ENCODE data around the gene HERPUD2.
"Not testable (repeated sequence)": the region's sequence is repeated elsewhere in the genome, so short reads cannot be mapped to it uniquely, and the experiment has no call there.

The HERPUD2 gene

DNA sequence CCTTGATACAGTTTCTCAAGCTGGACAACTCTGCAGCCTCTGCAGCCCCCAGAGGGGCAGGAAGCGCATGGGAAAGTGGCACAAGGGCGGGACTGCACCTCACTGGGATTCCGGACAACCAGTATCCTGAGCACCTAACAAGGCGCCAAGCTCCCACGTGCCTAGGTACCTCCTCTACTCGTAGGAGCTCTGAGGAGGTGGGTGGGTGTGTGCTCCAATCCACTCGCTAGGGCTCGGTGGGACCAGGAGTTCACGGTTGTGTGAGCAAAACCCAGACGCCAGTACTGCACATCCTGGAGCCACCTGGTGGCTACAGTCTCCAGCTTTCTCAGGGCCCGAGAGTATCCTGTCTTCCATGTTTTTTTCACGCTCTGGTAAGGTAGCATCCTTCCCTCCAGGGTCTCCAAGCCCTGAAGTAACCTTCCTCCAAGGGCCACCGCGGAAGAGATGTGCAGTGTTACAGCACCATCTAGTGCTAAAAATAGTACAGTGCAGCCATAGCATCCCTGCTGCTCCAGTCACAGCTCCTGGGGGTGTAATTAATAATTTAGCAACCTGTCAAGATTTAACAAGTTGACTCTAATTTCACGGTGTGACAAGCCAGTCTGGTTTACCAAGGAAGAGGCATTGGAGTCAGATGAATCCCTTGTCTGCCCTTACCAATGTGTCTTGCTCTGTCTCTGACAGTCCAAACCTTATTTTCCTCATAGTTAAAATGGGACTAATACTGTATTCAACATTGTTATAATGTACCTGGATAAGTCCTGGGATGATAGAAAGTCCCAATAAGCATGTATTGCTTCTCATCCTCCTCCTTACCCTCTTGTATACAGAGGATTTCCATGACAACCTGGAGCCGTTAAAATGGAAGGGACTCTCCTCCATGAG, 70.4 kb downstream of the HERPUD2 start:
- Mint-ChIP-seq H3K27me3 (no peaks in the 10 kb centered on the region), H3K4me1 (peaks cover 6% of the 10 kb centered on the region), H3K4me3 (no peak overlapping the region), H3K9me3 (no peaks in the 10 kb centered on the region), H3K27ac (no peak overlapping the region), H3K36me3 (peaks cover 5% of the 10 kb centered on the region)
- ATAC-seq, result peak; percentile 77

DNA sequence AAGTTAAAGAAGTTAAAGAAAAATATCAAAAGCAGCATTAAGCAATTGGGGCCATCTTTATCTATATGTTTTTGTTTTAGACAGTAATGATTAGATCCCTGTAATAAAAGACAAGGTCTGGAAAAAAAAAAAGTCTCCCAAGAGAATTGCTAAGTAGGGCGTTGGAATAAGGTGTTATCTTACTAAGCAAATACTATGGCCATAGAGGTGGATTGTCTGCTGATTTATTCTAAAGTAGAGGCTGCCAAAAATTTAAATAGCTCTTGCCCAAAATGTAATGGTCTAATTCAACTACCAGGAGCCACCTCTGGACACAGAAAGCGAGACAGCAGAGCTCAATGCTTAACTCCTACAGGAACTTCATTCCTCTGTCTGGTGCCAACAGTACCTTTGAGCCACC, 71.6 kb downstream of the HERPUD2 start:
- Mint-ChIP-seq H3K9me3 (no peaks in the 10 kb centered on the region), H3K4me1 (peaks cover 6% of the 10 kb centered on the region), H3K4me3 (no peak overlapping the region), H3K27ac (no peak overlapping the region), H3K27me3 (no peaks in the 10 kb centered on the region), H3K36me3 (peaks cover 11% of the 10 kb centered on the region)
- no peak for ATAC-seq

DNA sequence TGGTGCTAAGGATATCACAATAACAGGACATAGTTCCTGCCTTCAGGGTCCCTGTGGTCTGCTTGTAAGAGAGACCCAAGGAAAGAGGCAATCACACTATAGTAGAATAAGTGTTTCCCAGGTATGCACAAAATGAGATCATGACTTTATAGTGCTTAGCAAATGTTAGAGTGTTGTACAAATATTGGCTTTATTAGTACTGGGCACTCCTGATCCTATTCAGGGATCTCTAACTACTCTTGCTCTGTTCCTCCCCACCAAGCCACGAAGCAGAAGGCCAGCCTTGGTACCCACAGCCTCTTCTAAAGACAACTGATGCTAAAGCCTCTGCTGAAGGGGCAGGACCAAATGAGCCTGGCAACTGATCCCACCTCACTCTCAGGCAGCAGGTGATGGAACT, 75.1 kb downstream of the HERPUD2 start:
- Mint-ChIP-seq H3K27me3 (no peaks in the 10 kb centered on the region), H3K36me3 (peaks cover 11% of the 10 kb centered on the region), H3K27ac (no peak overlapping the region), H3K4me3 (no peak overlapping the region), H3K9me3 (no peaks in the 10 kb centered on the region), H3K4me1 (peaks cover 6% of the 10 kb centered on the region)
- no peak for ATAC-seq

DNA sequence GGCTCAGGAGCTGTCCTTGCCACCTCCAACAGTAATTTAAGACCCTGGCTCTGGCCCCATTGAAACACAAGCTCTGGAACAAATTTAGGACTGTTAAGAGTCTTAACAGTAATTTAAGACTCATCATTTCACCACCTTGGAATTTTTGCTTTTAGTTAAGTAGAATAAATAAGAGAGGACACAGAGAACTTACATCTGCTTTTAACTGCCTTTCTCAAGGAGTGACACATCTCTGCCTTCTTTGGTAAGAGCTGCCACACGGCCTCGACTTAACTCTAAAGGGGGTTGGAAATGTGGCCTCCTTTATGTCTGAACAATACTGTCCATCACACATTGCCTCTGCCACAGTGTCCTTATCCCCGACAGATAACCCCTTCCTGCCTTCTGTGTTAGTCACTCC, 77.9 kb downstream of the HERPUD2 start:
- no peak overlapping the region for H3K27ac Mint-ChIP-seq
- H3K9me3 Mint-ChIP-seq, result no peaks in the 10 kb centered on the region
- no peaks in the 10 kb centered on the region for H3K27me3 Mint-ChIP-seq
- ATAC-seq, result no peak
- no peak overlapping the region for H3K4me3 Mint-ChIP-seq
- peaks cover 16% of the 10 kb centered on the region for H3K36me3 Mint-ChIP-seq
- peaks cover 6% of the 10 kb centered on the region for H3K4me1 Mint-ChIP-seq

DNA sequence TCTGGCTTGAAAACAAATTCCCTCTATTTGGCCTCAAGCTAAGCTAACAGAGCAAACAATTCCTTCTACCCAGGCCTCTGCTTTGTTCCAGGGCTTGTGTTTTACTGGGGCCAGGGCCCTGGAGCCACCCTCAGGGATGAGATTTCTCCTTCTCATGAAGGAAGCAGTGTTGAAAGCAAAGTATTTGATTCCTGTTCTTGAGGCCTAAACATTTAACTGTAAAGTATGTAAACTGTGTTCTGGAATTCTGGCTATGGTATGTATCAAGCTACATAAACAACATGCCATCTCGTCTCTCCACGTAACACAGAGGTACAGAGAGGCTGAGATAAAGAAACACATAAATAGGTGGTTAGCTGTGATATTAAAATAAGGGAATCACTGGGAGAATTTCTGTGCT, 81.8 kb downstream of the HERPUD2 start:
- no peaks in the 10 kb centered on the region for H3K9me3 Mint-ChIP-seq
- H3K4me1 Mint-ChIP-seq, result no peaks in the 10 kb centered on the region
- no peak overlapping the region for H3K27ac Mint-ChIP-seq
- H3K36me3 Mint-ChIP-seq, result peaks cover 10% of the 10 kb centered on the region
- no peak overlapping the region for H3K4me3 Mint-ChIP-seq
- no peak for ATAC-seq
- no peaks in the 10 kb centered on the region for H3K27me3 Mint-ChIP-seq

DNA sequence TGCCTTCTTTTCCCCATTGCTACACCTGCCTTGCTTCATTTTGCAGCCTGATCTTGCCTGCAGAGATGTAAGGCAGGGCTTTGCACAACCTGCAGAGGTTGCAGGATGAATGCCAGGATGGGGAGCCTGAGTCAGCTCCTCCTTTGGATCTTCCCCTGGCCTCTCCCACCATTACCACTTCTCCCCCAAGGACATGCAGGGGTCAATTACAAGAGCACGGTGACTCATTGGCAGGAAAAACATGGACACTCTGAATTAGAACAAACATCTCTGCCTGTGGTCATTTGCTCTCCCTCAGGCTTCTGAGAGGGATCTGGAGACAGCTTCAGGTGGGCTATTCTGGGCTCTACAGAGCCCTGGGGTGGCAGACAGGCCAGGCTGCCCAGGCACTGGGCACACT, 89.2 kb downstream of the HERPUD2 start:
- Mint-ChIP-seq H3K27ac (no peak overlapping the region), H3K36me3 (no peaks in the 10 kb centered on the region), H3K4me3 (no peak overlapping the region), H3K9me3 (no peaks in the 10 kb centered on the region), H3K4me1 (no peaks in the 10 kb centered on the region), H3K27me3 (no peaks in the 10 kb centered on the region)
- ATAC-seq, result no peak

DNA sequence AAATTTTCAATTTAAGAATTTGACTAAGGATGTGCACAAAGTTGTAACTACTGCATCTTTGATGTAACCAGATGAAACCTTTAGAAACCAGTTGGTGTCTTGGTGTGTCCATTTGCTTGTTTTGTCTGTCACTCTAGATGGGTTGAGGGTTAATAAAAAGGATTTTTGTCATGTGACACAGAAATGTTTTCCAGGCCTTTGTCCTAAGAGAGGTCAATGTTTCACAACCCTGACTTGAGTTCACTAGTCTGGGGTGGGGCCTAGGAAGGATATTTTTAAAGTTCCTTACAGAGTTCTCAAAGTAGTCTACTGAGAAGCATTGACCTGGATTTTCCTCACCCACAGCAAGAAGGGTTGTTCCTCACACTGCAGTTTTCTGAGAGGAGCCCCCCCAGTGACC, 90.3 kb downstream of the HERPUD2 start:
- H3K27ac Mint-ChIP-seq, result no peak overlapping the region
- no peak overlapping the region for H3K4me3 Mint-ChIP-seq
- no peaks in the 10 kb centered on the region for H3K36me3 Mint-ChIP-seq
- no peaks in the 10 kb centered on the region for H3K27me3 Mint-ChIP-seq
- H3K9me3 Mint-ChIP-seq, result no peaks in the 10 kb centered on the region
- ATAC-seq, result no peak
- H3K4me1 Mint-ChIP-seq, result no peaks in the 10 kb centered on the region

DNA sequence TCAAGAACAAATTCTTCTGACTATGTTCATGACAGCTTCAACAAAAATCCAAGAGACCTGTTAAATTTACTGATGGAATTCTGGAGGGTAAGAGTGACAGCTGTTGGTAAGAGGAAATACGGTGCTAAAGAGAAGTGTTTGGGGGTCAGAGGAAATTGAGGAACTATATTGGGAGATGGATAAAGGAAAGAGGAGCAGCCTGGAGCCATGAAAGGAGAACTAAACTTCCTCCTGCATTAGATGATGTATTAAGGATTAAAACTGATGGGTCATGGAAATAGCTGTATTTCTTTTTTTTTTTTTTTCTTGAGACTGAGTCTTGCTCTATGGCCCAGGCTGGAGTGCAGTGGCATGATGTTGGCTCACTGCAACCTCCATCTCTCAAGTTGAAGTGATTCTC, 95.3 kb downstream of the HERPUD2 start:
- no peaks in the 10 kb centered on the region for H3K4me1 Mint-ChIP-seq
- H3K27ac Mint-ChIP-seq, result no peak overlapping the region
- no peak for ATAC-seq
- H3K27me3 Mint-ChIP-seq, result no peaks in the 10 kb centered on the region
- H3K4me3 Mint-ChIP-seq, result no peak overlapping the region
- H3K9me3 Mint-ChIP-seq, result no peaks in the 10 kb centered on the region
- peaks cover 5% of the 10 kb centered on the region for H3K36me3 Mint-ChIP-seq

DNA sequence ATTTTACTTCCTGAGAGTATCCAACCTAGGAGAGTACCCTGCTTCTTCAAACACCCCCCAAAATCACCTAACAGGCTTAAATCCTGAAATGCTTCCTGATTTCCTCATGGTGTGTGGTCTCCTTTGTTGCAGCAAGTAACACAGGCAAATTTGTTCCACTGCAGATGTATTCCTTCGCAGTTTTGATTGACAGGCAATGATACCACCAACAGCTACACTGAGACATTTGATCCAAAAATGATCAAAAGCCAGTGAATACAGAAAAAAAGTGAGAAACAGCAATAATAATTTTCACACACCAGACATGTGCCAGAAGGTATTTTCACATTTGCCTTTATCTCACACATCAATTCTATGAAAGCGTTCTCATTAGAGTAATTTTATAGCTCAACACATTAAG, 95.9 kb downstream of the HERPUD2 start:
- H3K36me3 Mint-ChIP-seq, result peaks cover 5% of the 10 kb centered on the region
- no peaks in the 10 kb centered on the region for H3K9me3 Mint-ChIP-seq
- no peak for ATAC-seq
- H3K4me3 Mint-ChIP-seq, result no peak overlapping the region
- H3K27me3 Mint-ChIP-seq, result no peaks in the 10 kb centered on the region
- no peaks in the 10 kb centered on the region for H3K4me1 Mint-ChIP-seq
- H3K27ac Mint-ChIP-seq, result no peak overlapping the region

DNA sequence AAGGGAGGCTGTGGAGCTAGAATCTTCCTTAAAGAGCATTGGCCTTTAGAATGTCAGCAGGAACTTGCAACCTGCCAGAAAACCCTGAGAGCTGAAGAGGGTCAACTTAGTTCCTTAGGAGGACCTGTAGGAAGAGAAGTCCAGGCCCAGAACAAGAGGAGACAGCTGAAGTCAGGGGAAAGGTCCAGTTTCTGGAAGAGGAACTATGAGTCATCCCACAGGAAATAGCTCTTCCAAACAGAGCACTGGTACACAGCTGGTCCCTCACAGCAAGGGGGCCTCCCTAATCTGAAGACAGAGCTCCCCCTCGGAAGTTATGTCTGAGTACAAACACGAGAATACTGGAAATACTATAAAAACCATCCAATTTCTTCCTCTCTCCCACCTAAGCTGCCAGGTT, 98.9 kb downstream of the HERPUD2 start:
- Mint-ChIP-seq H3K36me3 (peaks cover 5% of the 10 kb centered on the region), H3K27ac (no peak overlapping the region), H3K4me3 (no peak overlapping the region), H3K9me3 (no peaks in the 10 kb centered on the region), H3K27me3 (no peaks in the 10 kb centered on the region), H3K4me1 (no peaks in the 10 kb centered on the region)
- no peak for ATAC-seq

DNA sequence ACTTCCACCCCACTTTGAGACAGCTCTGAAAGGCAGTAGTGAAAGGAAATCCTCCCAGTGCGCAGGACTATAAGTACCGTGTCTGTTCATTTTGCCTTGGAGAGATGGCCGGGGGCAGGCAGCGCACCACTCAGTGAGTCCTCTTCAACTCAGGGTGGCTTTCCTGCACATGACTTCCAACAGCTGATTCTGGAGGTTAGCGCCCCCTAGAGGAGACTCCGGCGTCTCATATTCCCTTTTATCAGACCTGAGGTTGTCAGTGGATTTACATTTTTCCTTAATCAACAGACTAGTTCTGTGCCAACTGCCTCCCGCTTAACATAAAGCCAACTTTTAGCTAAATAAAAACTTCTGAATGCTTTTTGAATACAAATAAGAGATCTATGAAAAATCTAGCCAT, 101.0 kb downstream of the HERPUD2 start:
- Mint-ChIP-seq H3K36me3 (peaks cover 10% of the 10 kb centered on the region), H3K27me3 (no peaks in the 10 kb centered on the region), H3K27ac (no peak overlapping the region), H3K9me3 (no peaks in the 10 kb centered on the region), H3K4me3 (no peak overlapping the region), H3K4me1 (no peaks in the 10 kb centered on the region)
- no peak for ATAC-seq

DNA sequence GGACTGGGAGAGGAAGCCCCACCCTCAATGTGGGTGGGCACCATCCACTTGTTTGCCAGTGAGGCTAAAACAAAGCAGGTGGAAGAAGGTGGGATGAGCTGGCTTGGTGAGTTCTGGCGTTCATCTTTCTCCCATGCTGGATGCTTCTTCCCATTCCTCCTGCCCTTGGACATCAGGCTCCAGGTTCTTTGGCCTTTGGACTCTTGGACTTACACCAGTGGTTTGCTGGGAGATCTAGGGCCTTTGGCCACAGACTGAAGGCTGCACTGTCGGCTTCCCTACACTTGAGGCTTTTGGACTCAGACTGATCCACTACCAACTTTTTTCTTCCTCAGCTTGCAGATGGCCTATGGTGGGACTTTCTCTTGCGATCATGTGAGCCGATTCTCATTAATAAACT, 106.3 kb downstream of the HERPUD2 start:
- Mint-ChIP-seq H3K4me1 (no peaks in the 10 kb centered on the region), H3K36me3 (peaks cover 5% of the 10 kb centered on the region)

DNA sequence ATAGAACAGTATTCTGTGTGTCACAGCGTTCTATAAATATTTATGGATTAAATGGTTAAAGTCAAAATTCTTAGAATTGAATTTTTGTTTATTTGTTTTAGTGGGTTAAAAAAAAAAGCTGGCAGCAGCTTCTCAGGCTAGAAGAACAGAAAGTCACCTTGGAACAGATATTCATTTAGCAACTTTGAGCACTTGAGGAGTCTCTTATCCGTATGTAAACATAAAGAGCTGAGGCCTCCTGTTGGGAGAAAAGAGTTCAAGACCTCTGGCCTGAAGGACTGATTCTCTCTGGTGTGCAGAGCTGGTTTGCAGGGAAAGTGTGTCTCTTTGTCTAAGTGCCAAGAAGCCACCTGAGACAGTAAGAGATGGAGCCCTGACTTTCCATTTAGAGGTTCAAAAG, 109.9 kb downstream of the HERPUD2 start:
- no peak overlapping the region for H3K27ac Mint-ChIP-seq
- no peaks in the 10 kb centered on the region for H3K4me1 Mint-ChIP-seq
- no peak for ATAC-seq
- no peak overlapping the region for H3K4me3 Mint-ChIP-seq
- no peaks in the 10 kb centered on the region for H3K36me3 Mint-ChIP-seq
- peaks cover 20% of the 10 kb centered on the region for H3K27me3 Mint-ChIP-seq
- no peaks in the 10 kb centered on the region for H3K9me3 Mint-ChIP-seq

More for the DNA sequence above, 106.3 kb downstream of the HERPUD2 start:
- no peak overlapping the region for H3K4me3 Mint-ChIP-seq
- no peaks in the 10 kb centered on the region for H3K9me3 Mint-ChIP-seq
- peaks cover 10% of the 10 kb centered on the region for H3K27me3 Mint-ChIP-seq
- no peak for ATAC-seq
- no peak overlapping the region for H3K27ac Mint-ChIP-seq

DNA sequence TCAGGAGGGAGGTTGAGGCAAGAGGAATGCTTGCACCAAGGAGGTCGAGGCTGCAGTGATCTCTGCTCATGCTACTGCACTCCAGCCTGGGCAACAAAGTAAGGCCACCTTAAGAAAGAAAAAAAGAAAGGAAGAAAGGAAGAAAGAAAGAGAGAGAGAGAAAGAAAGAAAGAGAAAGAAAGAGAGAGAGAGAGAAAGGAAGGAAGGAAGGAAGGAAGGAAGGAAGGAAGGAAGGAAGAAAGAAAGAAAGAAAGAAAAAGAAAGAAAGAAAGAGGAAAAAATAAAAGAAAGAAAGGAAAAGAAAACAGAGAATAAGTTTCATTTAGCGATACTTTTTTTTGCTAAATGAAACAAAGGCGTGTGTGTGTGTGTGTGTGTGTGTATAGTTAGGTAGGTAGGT, 110.4 kb downstream of the HERPUD2 start:
- not testable (repeated sequence) for H3K27ac Mint-ChIP-seq, H3K9me3 Mint-ChIP-seq, H3K36me3 Mint-ChIP-seq, H3K4me3 Mint-ChIP-seq, ATAC-seq, H3K4me1 Mint-ChIP-seq
- peaks cover 20% of the 10 kb centered on the region for H3K27me3 Mint-ChIP-seq
